ENCODE measurements around the gene DNMBP. TPM values are rescaled to one million over a fixed set of nuclear protein-coding genes. Genes with fewer than 3 reads are reported as not detected.

DNMBP gene
- total and polyA plus RNA-seq, 2 experiments from 2014 or later = 13.4 to 31.2 TPM

GRCh38 chr10:99995269-99995668 is 14.5 kb downstream of the DNMBP start (continued):
- no peak for TF ChIP-seq REST (IDR thresholded peaks at IDR 0.05; ENCODE audit: unreplicated experiment)
- no peak for TF ChIP-seq POLR2AphosphoS5 (IDR thresholded peaks at IDR 0.05; ENCODE audit: low read depth)
- TF ChIP-seq CREB1 (CRISPR knock-in tag; IDR thresholded peaks at IDR 0.05; ENCODE audit: low read depth) = no peak
- TF ChIP-seq ETS1 (IDR thresholded peaks at IDR 0.05) = no peak
- TF ChIP-seq STAT1 (IDR thresholded peaks at IDR 0.05; ENCODE audit: unreplicated experiment) = no peak

GRCh38 chr10:99994801-99995200 is 14.9 kb downstream of the DNMBP start:
- no peaks in the 10 kb centered on the region for H3K27me3 ChIP-seq (ENCODE audit: insufficient read depth)
- no peaks in the 10 kb centered on the region for H3K27me3 Mint-ChIP-seq (ENCODE audit: insufficient read depth, low read depth, poor library complexity)
- no peaks in the 10 kb centered on the region for H3K36me3 Mint-ChIP-seq (ENCODE audit: low read depth)
- H3K4me1 Mint-ChIP-seq = peaks cover 9% of the 10 kb centered on the region
- no peak overlapping the region for H3K4me3 ChIP-seq
- no peak for DNase-seq (ENCODE audit: low spot score)
- H2AFZ ChIP-seq = no peak overlapping the region
- peaks cover under 1% of the 10 kb centered on the region; the same call in 1 of the 2 replicates for H3K4me1 ChIP-seq (ENCODE audit: insufficient read depth)
- no peaks in the 10 kb centered on the region for H3K9me2 ChIP-seq (ENCODE audit: insufficient read depth)
- H3K4me3 Mint-ChIP-seq = no peak overlapping the region
- no peaks in the 10 kb centered on the region for H3K9me3 Mint-ChIP-seq
- H3K79me2 ChIP-seq (replicated peaks; ENCODE audit: insufficient read depth) = peaks cover 6% of the 10 kb centered on the region; the same call in 1 of the 2 replicates
- no peak overlapping the region for H3K27ac ChIP-seq (ENCODE audit: low read depth)
- H3K27ac Mint-ChIP-seq = no peak overlapping the region
- no peak overlapping the region for H3K4me2 ChIP-seq
- no peak for ATAC-seq
- H3K36me3 ChIP-seq (ENCODE audit: insufficient read depth) = no peaks in the 10 kb centered on the region
- no peaks in the 10 kb centered on the region for H3F3A ChIP-seq (replicated peaks; ENCODE audit: low read depth)
- H4K20me1 ChIP-seq (replicated peaks; ENCODE audit: insufficient read depth) = no peaks in the 10 kb centered on the region
- TF ChIP-seq REST (IDR thresholded peaks at IDR 0.05; ENCODE audit: unreplicated experiment) (no peak), STAT1 (IDR thresholded peaks at IDR 0.05; ENCODE audit: unreplicated experiment) (no peak), JUNB (IDR thresholded peaks at IDR 0.05; ENCODE audit: unreplicated experiment) (no peak), NANOG (IDR thresholded peaks at IDR 0.05; ENCODE audit: borderline replicate concordance) (no peak), EZH2 (IDR thresholded peaks at IDR 0.05; ENCODE audit: low read depth, unreplicated experiment) (no peak), EZH2phosphoT487 (IDR thresholded peaks at IDR 0.05; ENCODE audit: unreplicated experiment) (no peak), ZNF331 (CRISPR knock-in tag; IDR thresholded peaks at IDR 0.05; ENCODE audit: low read depth) (no peak), ZNF462 (CRISPR knock-in tag; IDR thresholded peaks at IDR 0.05) (no peak), CREB1 (CRISPR knock-in tag; IDR thresholded peaks at IDR 0.05; ENCODE audit: low read depth) (no peak), POLR2AphosphoS5 (IDR thresholded peaks at IDR 0.05; ENCODE audit: low read depth) (no peak)

Measured in GM23338 (cell line).